HEK293 (cell line): ENCODE measurements around the gene SERHL2.
A peak's percentile ranks its signal among the peaks of the same experiment; 100 is the strongest.

Experiments
- GLIS1 ChIP-seq: fragments of 450-650 bp; formaldehyde crosslinking; IDR thresholded peaks from 2 replicates; pipeline ENCODE4 v1.5.1; 2016; ENCODE audit warnings: missing biosample characterization, missing genetic modification characterization
- HIC1 ChIP-seq: fragments of 450-650 bp; formaldehyde crosslinking; IDR thresholded peaks from 2 replicates; pipeline ENCODE4 v1.5.1; 2016; ENCODE audit warnings: missing biosample characterization, missing genetic modification characterization
- KLF17 ChIP-seq: fragments of 450-650 bp; formaldehyde crosslinking; IDR thresholded peaks from 2 replicates; pipeline ENCODE4 v1.5.1; 2016; ENCODE audit warnings: missing biosample characterization, missing genetic modification characterization
- KLF9 ChIP-seq: fragments of 450-650 bp; formaldehyde crosslinking; IDR thresholded peaks from 2 replicates; pipeline ENCODE4 v1.5.1; 2016; ENCODE audit warnings: missing biosample characterization, missing genetic modification characterization, low read depth
- PRDM4 ChIP-seq: fragments of 450-650 bp; formaldehyde crosslinking; IDR thresholded peaks from 2 replicates; pipeline ENCODE4 v1.5.1; 2017; ENCODE audit warnings: missing biosample characterization, missing genetic modification characterization
- YY2 ChIP-seq: fragments of 450-650 bp; formaldehyde crosslinking; IDR thresholded peaks from 2 replicates; pipeline ENCODE4 v1.5.1; 2016; ENCODE audit warnings: missing biosample characterization, missing genetic modification characterization
- ZBTB26 ChIP-seq: fragments of 450-650 bp; formaldehyde crosslinking; optimal IDR thresholded peaks from 2 replicates; pipeline ENCODE3; 2016; ENCODE audit warnings: missing biosample characterization, mild to moderate bottlenecking, missing genetic modification characterization
- ZBTB48 ChIP-seq: fragments of 450-650 bp; formaldehyde crosslinking; IDR thresholded peaks from 2 replicates; pipeline ENCODE4 v1.5.1; 2016; ENCODE audit warnings: missing biosample characterization, missing genetic modification characterization
- ZBTB8A ChIP-seq: fragments of 450-650 bp; formaldehyde crosslinking; IDR thresholded peaks from 2 replicates; pipeline ENCODE4 v1.5.1; 2016; ENCODE audit warnings: missing biosample characterization, missing genetic modification characterization
- ZNF133 ChIP-seq: fragments of 450-650 bp; formaldehyde crosslinking; IDR thresholded peaks from 2 replicates; pipeline ENCODE4 v1.5.1; 2016; ENCODE audit warnings: missing biosample characterization, missing genetic modification characterization
- ZNF155 ChIP-seq: fragments of 450-650 bp; formaldehyde crosslinking; IDR thresholded peaks from 2 replicates; pipeline ENCODE4 v1.5.1; 2016; ENCODE audit warnings: missing biosample characterization, missing genetic modification characterization
- ZNF169 ChIP-seq: fragments of 450-650 bp; formaldehyde crosslinking; IDR thresholded peaks from 2 replicates; pipeline ENCODE4 v1.5.1; 2016; ENCODE audit warnings: missing biosample characterization, missing genetic modification characterization
- ZNF292 ChIP-seq: fragments of 450-650 bp; formaldehyde crosslinking; IDR thresholded peaks from 2 replicates; pipeline ENCODE4 v1.5.1; 2016; ENCODE audit warnings: low read depth, missing biosample characterization, missing genetic modification characterization, borderline replicate concordance
- ZNF335 ChIP-seq: fragments of 450-650 bp; formaldehyde crosslinking; conservative IDR thresholded peaks from 2 replicates; pipeline ENCODE4 v1.5.1; 2016; ENCODE audit warnings: missing biosample characterization, missing genetic modification characterization
- ZNF341 ChIP-seq: fragments of 450-650 bp; formaldehyde crosslinking; IDR thresholded peaks from 2 replicates; pipeline ENCODE4; 2016; ENCODE audit warnings: low read depth, missing biosample characterization, missing genetic modification characterization
- ZNF391 ChIP-seq: fragments of 450-650 bp; formaldehyde crosslinking; IDR thresholded peaks from 2 replicates; pipeline ENCODE4 v1.5.1; 2016; ENCODE audit warnings: low read depth, missing biosample characterization, missing genetic modification characterization, borderline replicate concordance
- ZNF521 ChIP-seq: fragments of 450-650 bp; formaldehyde crosslinking; IDR thresholded peaks from 2 replicates; pipeline ENCODE4 v1.5.1; 2017; ENCODE audit warnings: missing biosample characterization, mild to moderate bottlenecking, missing genetic modification characterization
- ZNF544 ChIP-seq: fragments of 450-650 bp; formaldehyde crosslinking; IDR thresholded peaks from 2 replicates; pipeline ENCODE4 v1.5.0; 2017; ENCODE audit warnings: missing biosample characterization, missing genetic modification characterization
- ZNF558 ChIP-seq: fragments of 450-650 bp; formaldehyde crosslinking; IDR thresholded peaks from 2 replicates; pipeline ENCODE4 v1.5.1; 2016; ENCODE audit warnings: missing biosample characterization, missing genetic modification characterization
- ZNF600 ChIP-seq: fragments of 450-650 bp; formaldehyde crosslinking; IDR thresholded peaks from 2 replicates; pipeline ENCODE4 v1.5.1; 2016; ENCODE audit warnings: missing biosample characterization, missing genetic modification characterization
- ZNF660 ChIP-seq: fragments of 450-650 bp; IDR thresholded peaks from 2 replicates; pipeline ENCODE4 v1.5.1; 2018; ENCODE audit warnings: missing biosample characterization, mild to moderate bottlenecking, missing genetic modification characterization
- ZNF76 ChIP-seq: fragments of 450-650 bp; formaldehyde crosslinking; IDR thresholded peaks from 2 replicates; pipeline ENCODE4; 2016; ENCODE audit warnings: low read depth, missing biosample characterization, missing genetic modification characterization, borderline replicate concordance

The SERHL2 gene

GRCh38 chr22:42581762-42582716, 28.3 kb downstream of the SERHL2 start (continued):
- TF ChIP-seq PRDM4 (tag by site-specific recombination) (no peak), ZNF169 (tag by site-specific recombination) (no peak), ZBTB8A (tag by site-specific recombination) (no peak), ZBTB26 (tag by site-specific recombination) (peak; percentile 92), ZNF155 (no peak), KLF17 (peak; percentile 48; the same call in 1 of the 2 replicates), ZBTB48 (tag by site-specific recombination) (peak; percentile 79), ZNF544 (no peak), GLIS1 (tag by site-specific recombination) (0 out of 2 replicates have a peak, but pooled peaks have one; percentile 32), ZNF76 (tag by site-specific recombination) (peak; percentile 88), ZNF292 (tag by site-specific recombination) (no peak), ZNF133 (tag by site-specific recombination) (no peak), ZNF521 (tag by site-specific recombination) (no peak), HIC1 (tag by site-specific recombination) (no peak), ZNF391 (tag by site-specific recombination) (0 out of 2 replicates have a peak, but pooled peaks have one; percentile 42), YY2 (tag by site-specific recombination) (peak; percentile 70; the same call in 1 of the 2 replicates), KLF9 (tag by site-specific recombination) (peak; percentile 66), ZNF341 (no peak), ZNF335 (tag by site-specific recombination) (0 out of 2 replicates have a peak, but pooled peaks have one; percentile 8), ZNF600 (tag by site-specific recombination) (no peak), ZNF660 (tag by site-specific recombination) (peak; percentile 34; the same call in 1 of the 2 replicates), ZNF558 (no peak)
